ENCODE data around the gene HCLS1.
"Not testable (repeated sequence)": the region's sequence is repeated elsewhere in the genome, so short reads cannot be mapped to it uniquely, and the experiment has no call there.

Gene HCLS1

DNA sequence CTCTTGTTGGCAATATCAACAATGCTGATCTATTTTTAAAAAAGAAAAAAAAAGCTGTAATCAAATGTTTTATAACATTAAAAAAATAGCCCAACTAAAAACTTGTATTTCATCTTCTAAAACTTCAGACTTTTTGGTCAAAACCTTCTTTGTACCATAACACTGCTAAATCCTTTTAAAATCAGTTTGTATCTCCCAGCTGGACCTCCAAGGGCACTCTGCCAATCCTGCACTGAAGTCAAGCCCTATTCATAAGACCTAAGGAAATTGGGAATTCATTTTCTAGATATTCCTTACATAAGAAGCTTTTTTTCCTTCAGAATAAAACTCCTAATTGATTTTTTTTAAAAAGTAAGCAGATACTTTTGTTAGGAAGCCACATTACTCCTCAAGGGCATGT is 38.2 kb upstream of the HCLS1 start:
- Histone ChIP-seq H3K27me3 (no peaks in the 10 kb centered on the region), H3K27ac (no peak overlapping the region), H3K36me3 (peaks cover 29% of the 10 kb centered on the region), H3K4me3 (ENCODE audit: low read depth in 1 of 2, low read length in 1 of 2) (no peak overlapping the region), H3K9me3 (no peaks in the 10 kb centered on the region), H3K4me1 (ENCODE audit: control insufficient read depth in 1 of 2, insufficient read depth in 1 of 2, low read depth in 1 of 2, low read length in 1 of 2) (no peaks in the 10 kb centered on the region)
- no peak for TF ChIP-seq CTCF (IDR thresholded peaks at IDR 0.05)

DNA sequence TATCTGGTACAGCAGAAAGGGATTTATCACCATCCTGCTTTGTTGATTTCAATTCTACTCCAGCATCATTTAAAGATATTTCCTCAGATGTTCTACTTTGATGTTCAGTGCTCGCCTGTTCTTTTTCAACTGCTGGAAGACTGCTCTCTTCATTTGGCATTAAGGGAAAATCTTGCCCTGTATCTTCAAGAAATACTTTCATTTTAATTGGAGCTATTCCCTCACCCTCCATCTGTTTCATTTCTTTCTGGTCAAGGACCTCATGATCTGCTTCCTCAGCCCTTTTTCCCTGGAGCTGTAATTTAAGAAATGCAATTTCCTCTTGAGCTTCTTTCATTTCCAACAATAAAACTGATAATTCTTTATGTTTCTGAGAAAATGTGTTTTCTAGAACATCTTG is 37.8 kb upstream of the HCLS1 start:
- H3K27ac ChIP-seq = no peak overlapping the region
- H3K36me3 ChIP-seq = peaks cover 29% of the 10 kb centered on the region
- no peak for TF ChIP-seq CTCF (IDR thresholded peaks at IDR 0.05)
- no peak overlapping the region for H3K4me3 ChIP-seq (ENCODE audit: low read depth in 1 of 2, low read length in 1 of 2)
- H3K27me3 ChIP-seq = no peaks in the 10 kb centered on the region
- no peaks in the 10 kb centered on the region for H3K9me3 ChIP-seq
- no peaks in the 10 kb centered on the region for H3K4me1 ChIP-seq (ENCODE audit: control insufficient read depth in 1 of 2, insufficient read depth in 1 of 2, low read depth in 1 of 2, low read length in 1 of 2)

GRCh38 chr3:121696186-121696585 is 35.5 kb upstream of the HCLS1 start:
- Histone ChIP-seq H3K9me3 (no peaks in the 10 kb centered on the region), H3K36me3 (peaks cover 35% of the 10 kb centered on the region), H3K27ac (no peak overlapping the region), H3K27me3 (no peaks in the 10 kb centered on the region), H3K4me3 (ENCODE audit: low read depth in 1 of 2, low read length in 1 of 2) (no peak overlapping the region), H3K4me1 (ENCODE audit: control insufficient read depth in 1 of 2, insufficient read depth in 1 of 2, low read depth in 1 of 2, low read length in 1 of 2) (no peaks in the 10 kb centered on the region)
- TF ChIP-seq CTCF (IDR thresholded peaks at IDR 0.05) = no peak

DNA sequence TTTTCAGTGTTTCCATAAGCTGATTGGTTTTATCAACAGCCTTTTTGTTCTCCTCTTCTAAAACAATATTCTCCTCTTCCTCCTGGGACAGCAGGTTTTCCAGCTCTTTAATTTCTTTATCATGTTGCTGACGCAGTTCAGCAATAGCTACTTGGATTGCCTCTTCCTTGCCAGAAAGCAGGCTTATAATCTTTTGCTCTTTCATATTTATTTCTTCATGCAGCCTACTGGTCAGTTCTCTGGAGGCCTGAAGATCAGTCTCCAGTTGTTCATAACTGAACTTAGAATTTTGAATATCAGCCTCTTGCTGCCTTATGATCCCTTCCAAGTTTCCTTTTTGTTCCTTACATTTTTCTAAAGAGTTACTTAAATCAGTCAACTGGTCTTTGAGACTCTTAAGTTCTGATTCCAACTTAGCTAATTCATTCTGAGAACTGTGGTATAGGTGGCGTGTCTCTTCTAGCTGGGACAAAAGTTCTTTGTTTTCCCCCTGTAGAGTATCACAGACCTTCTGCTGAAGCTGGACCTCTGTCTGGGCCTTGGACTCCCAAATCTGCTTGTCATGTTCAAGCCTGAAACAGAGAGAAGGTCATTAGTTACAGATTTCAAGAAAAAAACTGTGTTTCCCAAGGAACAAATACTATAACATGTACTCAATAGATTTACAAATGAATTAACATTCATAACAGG is 31.5 kb upstream of the HCLS1 start:
- Histone ChIP-seq H3K27ac (peak overlapping the region; percentile 43), H3K36me3 (peaks cover 15% of the 10 kb centered on the region), H3K4me1 (ENCODE audit: control insufficient read depth in 1 of 2, insufficient read depth in 1 of 2, low read depth in 1 of 2, low read length in 1 of 2) (no peaks in the 10 kb centered on the region), H3K27me3 (no peaks in the 10 kb centered on the region), H3K9me3 (no peaks in the 10 kb centered on the region), H3K4me3 (ENCODE audit: low read depth in 1 of 2, low read length in 1 of 2) (no peak overlapping the region)
- no peak for TF ChIP-seq CTCF (IDR thresholded peaks at IDR 0.05)

DNA sequence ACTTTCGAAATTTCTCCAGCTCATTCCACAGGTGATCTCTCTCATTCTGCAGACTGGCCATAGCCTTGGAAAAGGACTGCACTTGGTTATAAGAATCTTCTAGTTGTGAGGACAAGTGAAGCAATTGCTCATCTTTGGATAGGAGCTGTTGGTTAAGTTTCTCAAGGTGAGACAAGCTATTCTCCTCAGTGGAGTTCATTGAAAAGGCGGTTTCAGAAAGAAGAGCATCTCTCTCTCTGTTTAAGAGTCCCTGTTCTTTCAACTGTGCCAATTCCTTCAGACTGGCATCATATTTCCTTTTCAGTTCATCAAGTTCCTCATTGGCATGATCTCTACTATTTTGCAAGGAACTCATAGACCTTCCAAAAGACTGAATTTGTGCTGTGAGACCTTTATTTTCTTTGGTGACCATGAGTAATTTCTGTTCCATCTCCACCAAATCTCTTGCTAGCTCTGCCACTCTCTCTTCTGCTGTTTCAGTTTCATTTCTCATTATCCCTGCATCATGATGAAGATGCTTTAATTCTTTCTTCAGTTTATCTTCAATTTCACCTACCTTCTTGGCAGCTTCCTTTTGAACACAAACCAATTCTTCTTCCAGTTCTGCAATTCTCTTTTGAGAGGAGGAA is 30.2 kb upstream of the HCLS1 start:
- TF ChIP-seq CTCF (IDR thresholded peaks at IDR 0.05) = no peak
- no peaks in the 10 kb centered on the region for H3K27me3 ChIP-seq
- H3K36me3 ChIP-seq = peaks cover 15% of the 10 kb centered on the region
- peak overlapping the region; percentile 43 for H3K27ac ChIP-seq
- H3K4me3 ChIP-seq (ENCODE audit: low read depth in 1 of 2, low read length in 1 of 2) = no peak overlapping the region
- H3K9me3 ChIP-seq = no peaks in the 10 kb centered on the region
- H3K4me1 ChIP-seq (ENCODE audit: control insufficient read depth in 1 of 2, insufficient read depth in 1 of 2, low read depth in 1 of 2, low read length in 1 of 2) = no peaks in the 10 kb centered on the region

- peaks cover 15% of the 10 kb centered on the region for H3K36me3 ChIP-seq
- H3K4me3 ChIP-seq (ENCODE audit: low read depth in 1 of 2, low read length in 1 of 2); H3K27ac ChIP-seq: not testable (repeated sequence)
These were observed 28.0 kb upstream of the HCLS1 start for GRCh38 chr3:121688747-121689146.

More at GRCh38 chr3:121688747-121689146, 28.0 kb upstream of the HCLS1 start:
- H3K27me3 ChIP-seq; H3K9me3 ChIP-seq; H3K4me1 ChIP-seq (ENCODE audit: control insufficient read depth in 1 of 2, insufficient read depth in 1 of 2, low read depth in 1 of 2, low read length in 1 of 2): not testable (repeated sequence)
